HG03280 (cell line): ENCODE measurements around the gene EHMT1.
"Not testable (repeated sequence)": the region's sequence is repeated elsewhere in the genome, so short reads cannot be mapped to it uniquely, and the experiment has no call there.

Experiments
- ATAC-seq: cut with Tn5 transposase; IDR thresholded peaks from one replicate; pipeline ENCODE4 v1.9.1; 2021; ENCODE audit warnings: mild to moderate bottlenecking, moderate library complexity; ENCODE audit not compliant: unreplicated experiment

The EHMT1 gene

GRCh38 chr9:137880160-137880975 is 261.6 kb downstream of the EHMT1 start:
- ATAC-seq = no peak

GRCh38 chr9:137880976-137881530 is 262.2 kb downstream of the EHMT1 start:
- no peak for ATAC-seq

GRCh38 chr9:137881591-137882505 is 263.0 kb downstream of the EHMT1 start:
- ATAC-seq = no peak

- no peak for ATAC-seq
These were observed 263.7 kb downstream of the EHMT1 start for GRCh38 chr9:137882506-137882821.

- not testable (repeated sequence) for ATAC-seq
These were observed 265.2 kb downstream of the EHMT1 start for GRCh38 chr9:137883977-137884376.

- not testable (repeated sequence) for ATAC-seq
These were observed 265.7 kb downstream of the EHMT1 start for GRCh38 chr9:137884547-137884946.

- not testable (repeated sequence) for ATAC-seq
These were observed 266.3 kb downstream of the EHMT1 start for GRCh38 chr9:137885121-137885520.
